GM19324 (cell line): ENCODE measurements around the gene SRSF7.
"Not testable (repeated sequence)": the region's sequence is repeated elsewhere in the genome, so short reads cannot be mapped to it uniquely, and the experiment has no call there.

Experiments
- ATAC-seq: cut with Tn5 transposase; IDR thresholded peaks from one replicate; pipeline ENCODE4 v1.9.1; 2021; ENCODE audit warnings: mild to moderate bottlenecking, moderate library complexity; ENCODE audit not compliant: unreplicated experiment, low FRiP score

Gene SRSF7

GRCh38 chr2:38750891-38751595 lies at the start of gene SRSF7:
Gene SRSF7 (minus strand): TSS chr2:38751361. CDS start chr2:38751256, 105 bp downstream.
- ATAC-seq, result peak; percentile 88

- ATAC-seq, result no peak
These were observed 46.8 kb upstream of the SRSF7 start for GRCh38 chr2:38797953-38798352.

DNA sequence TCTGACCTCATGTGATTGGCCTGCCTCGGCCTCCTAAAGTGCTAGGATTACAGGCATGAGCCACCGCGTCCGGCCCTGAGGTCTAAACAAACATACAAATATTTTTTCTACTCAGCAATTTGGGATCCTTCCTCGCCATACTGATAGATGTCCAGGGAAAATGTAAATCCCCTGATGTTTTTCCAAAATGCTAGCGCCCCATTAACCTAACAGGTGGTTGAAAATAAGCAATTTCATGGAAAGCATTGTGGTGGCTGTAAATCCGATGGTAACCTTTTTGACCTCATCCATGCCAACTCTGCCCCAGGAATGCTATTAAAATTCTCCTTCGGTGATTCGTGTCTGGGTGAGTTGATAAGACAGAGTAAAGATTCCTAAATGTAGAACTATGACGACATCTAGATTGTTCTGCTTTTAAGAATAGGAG lies 46.1 kb upstream of the SRSF7 start:
- no peak for ATAC-seq

GRCh38 chr2:38795016-38795415 lies 43.9 kb upstream of the SRSF7 start:
- ATAC-seq, result not testable (repeated sequence)

DNA sequence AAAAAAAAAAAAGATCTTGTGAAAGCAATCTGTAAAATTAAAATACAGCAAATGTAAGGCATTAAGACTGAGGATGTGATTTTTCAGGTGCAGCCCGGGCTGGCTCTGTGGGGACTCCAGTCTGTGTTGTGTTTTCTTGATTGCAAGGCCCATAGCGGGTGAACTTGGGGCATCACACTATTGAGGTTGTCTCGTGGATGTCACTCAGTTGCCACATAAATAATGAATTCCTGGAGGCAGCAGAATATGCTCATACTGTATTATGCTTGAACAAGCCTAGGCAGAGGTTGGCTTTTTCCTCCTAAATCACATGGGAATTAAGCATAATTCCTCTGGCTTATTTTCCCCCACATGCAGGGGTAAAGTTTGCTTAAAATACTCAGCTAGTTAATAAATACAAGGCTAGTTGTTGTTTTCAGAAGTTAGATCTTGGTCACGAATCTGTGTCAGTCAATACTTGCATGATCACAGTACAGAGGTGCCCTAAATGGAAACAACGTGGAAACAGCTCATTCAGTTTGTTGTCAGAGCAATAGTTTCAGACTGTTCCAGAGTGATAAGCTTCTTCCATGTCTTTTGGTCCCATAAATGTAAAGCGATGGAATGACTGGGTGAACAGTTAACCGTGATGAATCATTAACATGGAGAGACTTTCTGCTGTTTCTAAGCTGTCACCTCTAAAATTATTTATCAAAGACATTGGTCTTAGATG lies 43.2 kb upstream of the SRSF7 start:
- no peak for ATAC-seq

DNA sequence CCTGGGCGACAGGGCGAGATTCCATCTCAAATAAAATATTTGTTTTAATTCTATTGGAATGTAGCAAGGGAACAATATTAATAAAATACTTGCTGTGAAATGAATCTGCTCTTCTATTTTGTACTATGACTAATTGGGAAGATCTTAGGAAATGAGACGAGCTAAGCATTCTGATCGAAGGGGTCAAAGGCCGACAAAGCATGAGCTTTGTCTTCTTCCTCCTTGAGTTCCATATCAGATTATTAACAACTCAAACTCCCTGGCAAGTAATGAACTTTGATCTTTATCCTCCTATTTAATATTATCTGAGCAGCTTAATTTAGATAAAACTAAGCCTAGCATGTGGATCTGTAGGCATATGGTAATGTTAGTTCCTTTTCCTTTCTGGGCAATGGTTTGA lies 42.4 kb upstream of the SRSF7 start:
- no peak for ATAC-seq

- no peak for ATAC-seq
These were observed 41.6 kb upstream of the SRSF7 start for GRCh38 chr2:38792751-38793150.

DNA sequence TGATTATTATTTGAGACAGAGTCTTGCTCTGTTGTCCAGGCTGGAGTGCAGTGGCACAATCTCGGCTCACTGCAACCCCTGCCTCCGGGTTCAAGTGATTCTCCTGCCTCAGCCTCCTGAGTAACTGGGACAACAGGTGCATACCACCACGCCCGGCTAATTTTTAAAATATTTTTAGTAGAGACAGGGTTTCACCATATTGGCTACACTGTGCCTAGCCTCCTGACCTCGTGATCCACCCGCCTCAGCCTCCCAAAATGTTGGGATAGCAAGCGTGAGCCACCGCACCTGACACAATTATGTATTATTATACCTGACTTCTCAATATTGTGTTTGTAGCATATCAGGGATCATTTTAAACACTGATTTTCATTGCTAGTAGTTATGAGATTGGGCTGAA lies 41.2 kb upstream of the SRSF7 start:
- ATAC-seq, result not testable (repeated sequence)

DNA sequence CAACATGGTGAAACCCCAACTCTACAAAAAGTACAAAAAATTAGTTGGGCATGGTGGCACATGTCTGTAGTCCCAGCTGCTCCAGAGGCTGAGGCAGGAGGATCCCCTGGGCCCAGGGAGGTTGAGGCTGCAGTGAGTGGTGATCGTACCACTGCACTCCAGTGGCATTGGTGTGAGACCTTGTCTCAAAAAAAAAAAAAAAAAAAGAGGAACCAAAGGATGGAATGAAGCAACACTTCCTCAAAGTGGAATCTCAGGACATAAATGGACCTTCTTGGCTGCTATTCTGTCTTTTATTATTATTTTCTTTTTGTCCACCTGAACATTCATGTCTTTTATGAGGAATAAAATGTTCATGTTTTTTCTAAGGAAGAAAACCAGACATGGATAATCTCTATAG lies 40.6 kb upstream of the SRSF7 start:
- ATAC-seq, result no peak

- ATAC-seq, result no peak
These were observed 38.5 kb upstream of the SRSF7 start for GRCh38 chr2:38789691-38790090.

GRCh38 chr2:38788306-38788705 lies 37.1 kb upstream of the SRSF7 start:
- no peak for ATAC-seq

GRCh38 chr2:38783586-38783985 lies 32.4 kb upstream of the SRSF7 start:
- ATAC-seq, result no peak

DNA sequence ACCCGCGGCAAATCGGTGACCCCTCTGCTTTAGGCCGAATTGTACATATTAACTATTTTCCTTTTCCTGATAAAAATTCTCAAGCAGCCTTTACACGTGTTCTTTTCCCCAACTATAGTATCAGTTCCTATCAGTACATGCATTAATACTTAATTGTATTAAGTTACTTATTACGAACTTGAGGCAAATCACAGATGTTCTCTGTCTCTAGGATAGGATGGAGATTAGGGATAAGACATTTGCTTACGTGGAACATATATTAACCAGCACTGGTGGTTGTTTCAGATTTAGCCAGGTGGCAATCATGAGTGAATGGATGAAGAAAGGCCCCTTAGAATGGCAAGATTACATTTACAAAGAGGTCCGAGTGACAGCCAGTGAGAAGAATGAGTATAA lies 27.5 kb upstream of the SRSF7 start:
- ATAC-seq, result no peak

DNA sequence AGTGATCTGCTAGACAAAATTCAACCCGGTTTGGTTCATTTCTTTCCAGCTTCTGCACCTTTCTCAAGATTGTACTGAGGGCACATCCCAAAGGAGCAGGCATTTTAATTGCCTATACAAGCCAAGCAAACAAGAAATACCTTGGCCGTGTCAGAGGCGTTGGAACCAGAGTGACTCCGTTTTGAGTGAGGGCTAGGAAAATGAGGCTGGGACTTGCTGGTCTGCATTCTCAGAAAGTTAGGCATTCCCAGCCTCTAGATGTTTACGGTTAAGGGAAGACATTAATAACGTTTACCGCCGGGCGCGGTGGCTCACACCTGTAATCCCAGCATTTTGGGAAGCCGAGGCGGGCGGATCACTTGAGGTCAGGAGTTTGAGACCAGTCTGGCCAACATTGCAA lies 25.4 kb upstream of the SRSF7 start:
- no peak for ATAC-seq

GRCh38 chr2:38775921-38776225 lies 24.7 kb upstream of the SRSF7 start:
- no peak for ATAC-seq

DNA sequence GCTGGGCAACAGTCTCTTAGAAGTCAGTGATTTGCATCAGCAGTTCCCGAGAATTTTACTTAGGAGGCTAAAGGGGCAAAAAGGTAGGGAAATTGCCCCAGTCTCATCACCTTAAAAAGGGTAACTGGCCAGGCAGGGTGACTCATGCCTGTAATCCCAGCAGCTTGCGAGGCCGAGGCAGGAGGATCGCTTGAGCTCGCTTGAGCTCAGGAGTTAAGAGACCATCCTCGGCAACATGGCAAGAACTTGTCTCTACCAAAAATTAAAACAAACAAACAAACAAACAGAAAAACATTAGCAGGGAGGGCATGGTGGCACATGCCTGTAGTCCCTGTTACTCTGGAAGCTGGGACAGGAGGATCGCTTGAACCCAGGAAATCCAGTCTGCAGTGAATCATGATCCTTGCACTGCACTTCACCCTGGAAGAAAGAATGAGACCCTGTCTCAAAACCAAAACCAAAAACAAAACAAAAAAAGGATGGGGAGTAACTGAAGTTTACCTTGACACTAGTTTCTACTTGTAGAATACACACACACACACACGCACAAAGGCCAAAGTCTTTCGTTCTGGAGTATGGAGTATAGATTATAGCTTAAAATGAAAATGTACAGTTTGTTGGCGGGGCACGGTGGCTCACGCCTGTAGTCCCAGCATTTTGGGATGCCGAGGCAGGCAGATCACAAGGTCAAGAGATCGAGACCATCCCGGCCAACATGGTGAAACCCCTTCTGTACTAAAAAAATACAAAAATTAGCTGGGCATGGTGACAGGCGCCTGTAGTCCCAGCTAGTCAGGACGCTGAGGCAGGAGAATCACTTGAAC lies 24.1 kb upstream of the SRSF7 start:
- ATAC-seq, result no peak

DNA sequence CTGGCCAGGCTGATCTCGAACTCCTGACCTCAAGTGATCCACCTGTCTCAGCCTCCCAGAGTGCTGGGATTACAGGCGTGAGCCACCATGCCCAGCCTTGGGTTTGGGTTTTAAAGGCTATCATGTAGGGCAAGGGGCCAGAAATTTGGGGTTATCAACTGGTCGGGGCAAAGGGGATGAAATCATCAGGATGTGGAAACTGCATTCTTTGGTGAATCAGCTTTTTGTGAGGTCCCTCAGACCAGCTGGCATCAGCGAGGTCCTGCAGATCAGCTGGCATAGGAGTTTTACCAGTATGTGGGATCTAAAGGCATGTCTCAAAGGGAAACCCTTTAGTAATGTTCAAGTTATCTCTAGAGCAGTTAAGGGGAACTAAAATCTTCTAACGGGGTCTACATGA lies 20.5 kb upstream of the SRSF7 start:
- ATAC-seq, result no peak

DNA sequence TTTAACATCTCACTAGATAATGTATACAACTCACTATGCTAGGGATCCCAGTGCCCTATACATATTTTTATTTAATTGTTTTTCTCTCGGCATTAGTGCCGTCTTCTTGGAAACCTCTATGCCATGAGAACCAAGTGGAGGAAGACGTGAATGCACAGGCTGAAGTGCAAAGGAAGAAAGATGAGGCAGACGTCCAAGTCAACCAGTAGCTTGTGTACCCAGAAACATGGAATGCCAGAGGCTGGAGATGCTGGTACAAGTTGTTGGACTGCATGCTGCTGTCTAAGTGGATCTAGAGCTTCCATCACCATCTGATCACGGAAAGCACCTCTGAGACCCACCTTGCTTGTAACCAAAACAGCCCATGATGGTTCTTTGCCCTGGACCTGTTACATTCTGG lies 14.4 kb upstream of the SRSF7 start:
- no peak for ATAC-seq

- ATAC-seq, result no peak
These were observed 14.0 kb upstream of the SRSF7 start for GRCh38 chr2:38765149-38765548.

DNA sequence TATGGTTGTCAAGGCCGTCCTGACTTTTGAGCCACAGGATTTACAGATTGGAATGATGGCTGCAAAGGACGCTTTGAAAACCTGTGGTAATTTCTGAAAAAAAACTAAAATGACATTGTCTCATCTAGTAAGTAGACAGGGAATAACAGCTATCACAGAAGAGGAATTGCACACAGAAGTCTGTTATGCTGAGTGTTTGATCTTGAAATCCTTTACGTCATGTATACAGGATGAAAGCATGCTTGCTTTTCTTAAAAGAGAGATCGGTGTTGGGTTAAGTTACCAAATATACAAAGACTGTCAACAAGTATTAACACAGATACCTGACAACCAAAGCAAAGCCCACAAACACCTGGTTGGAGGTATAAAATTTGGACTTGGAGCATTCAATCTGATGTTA lies 12.6 kb upstream of the SRSF7 start:
- ATAC-seq, result no peak

- no peak for ATAC-seq
These were observed 12.1 kb upstream of the SRSF7 start for GRCh38 chr2:38763228-38763627.
